Mesenchymal stem cell (in vitro differentiated cells and primary cell): ENCODE results near the gene TMEM225B.

Source experiments
- DNase-seq: peaks from one replicate; pipeline ENCODE4 v3.0.0-alpha.2; 2013
- H2AFZ ChIP-seq: one replicate; pipeline ENCODE4 v1.6.1; 2013; ENCODE audit warnings: low read depth, mild to moderate bottlenecking, control low read depth, inconsistent platforms, low read length, moderate library complexity
- H2AK5ac ChIP-seq: 2 replicates; pipeline ENCODE4 v1.6.1; 2013; ENCODE audit warnings: low read length, moderate library complexity, mild to moderate bottlenecking, inconsistent platforms; ENCODE audit not compliant: severe bottlenecking
- H2BK120ac ChIP-seq: one replicate; pipeline ENCODE4 v1.6.1; 2013; ENCODE audit warnings: low read depth, mild to moderate bottlenecking, inconsistent platforms, low read length, moderate library complexity
- H2BK12ac ChIP-seq, 2 experiments: one replicate each; pipeline ENCODE4 v1.6.1; 2013; ENCODE audit warnings: inconsistent platforms in 2 of 2, low read length in 2 of 2, mild to moderate bottlenecking in 2 of 2, moderate library complexity in 2 of 2, control low read depth in 1 of 2
- H2BK15ac ChIP-seq: one replicate; pipeline ENCODE4 v1.6.1; 2013; ENCODE audit warnings: mild to moderate bottlenecking, low read depth, inconsistent platforms; ENCODE audit not compliant: poor library complexity, severe bottlenecking
- H2BK5ac ChIP-seq: 2 replicates; pipeline ENCODE4 v1.6.1; 2013; ENCODE audit warnings: low read depth, mild to moderate bottlenecking, low read length, control low read depth, inconsistent platforms; ENCODE audit not compliant: poor library complexity, severe bottlenecking
- H3K14ac ChIP-seq, 2 experiments: one replicate each; pipeline ENCODE4 v1.6.1; 2013; ENCODE audit warnings: inconsistent platforms in 2 of 2, low read length in 2 of 2, control low read depth in 1 of 2, mild to moderate bottlenecking in 1 of 2, moderate library complexity in 1 of 2
- H3K18ac ChIP-seq, 2 experiments: one replicate each; pipeline ENCODE4 v1.6.1; 2013; ENCODE audit warnings: inconsistent platforms in 2 of 2, low read length in 2 of 2, control low read depth in 1 of 2, low read depth in 1 of 2, mild to moderate bottlenecking in 1 of 2
- H3K23ac ChIP-seq, 2 experiments: one replicate each; pipeline ENCODE4 v1.6.1; 2013; ENCODE audit warnings: inconsistent platforms in 2 of 2, low read length in 2 of 2, mild to moderate bottlenecking in 2 of 2, moderate library complexity in 2 of 2, control low read depth in 1 of 2
- H3K27ac ChIP-seq: 2 replicates; pipeline ENCODE4 v1.5.1; 2013; ENCODE audit warnings: mild to moderate bottlenecking, moderate library complexity, low read length, control low read depth, inconsistent platforms; ENCODE audit not compliant: poor library complexity, severe bottlenecking
- H3K27me3 ChIP-seq, 2 experiments: 2 replicates each; pipeline versions ENCODE4 v1.6.1 to v1.7.0; 2013; ENCODE audit warnings: low read length in 2 of 2, mild to moderate bottlenecking in 2 of 2, moderate library complexity in 2 of 2, control low read depth in 1 of 2, inconsistent platforms in 1 of 2; ENCODE audit not compliant: control insufficient read depth in 1 of 2, insufficient read depth in 1 of 2
- H3K36me3 ChIP-seq, 2 experiments: 2 replicates each; pipeline versions ENCODE4 v1.6.1 to v1.7.0; 2013; ENCODE audit warnings: low read length in 2 of 2, control low read depth in 1 of 2, inconsistent platforms in 1 of 2, low read depth in 1 of 2, mild to moderate bottlenecking in 1 of 2; ENCODE audit not compliant: insufficient read depth in 2 of 2, control insufficient read depth in 1 of 2
- H3K4ac ChIP-seq, 2 experiments: one replicate each; pipeline ENCODE4 v1.6.1; 2013; ENCODE audit warnings: inconsistent platforms in 2 of 2, low read length in 2 of 2, mild to moderate bottlenecking in 2 of 2, moderate library complexity in 2 of 2, control low read depth in 1 of 2, low read depth in 1 of 2
- H3K4me1 ChIP-seq: 2 replicates; pipeline ENCODE4 v1.6.1; 2013; ENCODE audit warnings: low read depth, low read length, control low read depth; ENCODE audit not compliant: control insufficient read depth, insufficient read depth
- H3K4me2 ChIP-seq: 2 replicates; pipeline ENCODE4 v1.6.1; 2013; ENCODE audit warnings: low read length, mild to moderate bottlenecking, inconsistent platforms; ENCODE audit not compliant: poor library complexity, severe bottlenecking
- H3K4me3 ChIP-seq, 2 experiments: 2 replicates each; pipeline versions ENCODE4 v1.5.1 to v1.7.0; 2013; ENCODE audit warnings: low read length in 2 of 2, mild to moderate bottlenecking in 2 of 2, control low read depth in 1 of 2, low read depth in 1 of 2; ENCODE audit not compliant: insufficient read depth in 1 of 2
- H3K79me1 ChIP-seq: replicated peaks from 2 replicates; pipeline ENCODE4 v1.6.1; 2013; ENCODE audit warnings: mild to moderate bottlenecking, control low read depth, low read length, inconsistent platforms; ENCODE audit not compliant: poor library complexity, severe bottlenecking
- H3K9ac ChIP-seq: 2 replicates; pipeline ENCODE4 v1.7.0; 2013; ENCODE audit warnings: mild to moderate bottlenecking, low read length, moderate library complexity
- H3K9me3 ChIP-seq: 2 replicates; pipeline ENCODE4 v1.7.0; 2013; ENCODE audit warnings: mild to moderate bottlenecking, low read length; ENCODE audit not compliant: control insufficient read depth
- H4K8ac ChIP-seq: one replicate; pipeline ENCODE4 v1.6.1; 2013; ENCODE audit warnings: inconsistent platforms, mild to moderate bottlenecking, low read length, moderate library complexity
- H4K91ac ChIP-seq: one replicate; pipeline ENCODE4 v1.6.1; 2013; ENCODE audit warnings: mild to moderate bottlenecking, low read length, inconsistent platforms
- WGBS: methylation state at CpG from one replicate; pipeline ENCODE4 v1.1.7; 2013; ENCODE audit warnings: mixed read lengths; 5-methylcytosine and 5-hydroxymethylcytosine counted together

The TMEM225B gene

DNA sequence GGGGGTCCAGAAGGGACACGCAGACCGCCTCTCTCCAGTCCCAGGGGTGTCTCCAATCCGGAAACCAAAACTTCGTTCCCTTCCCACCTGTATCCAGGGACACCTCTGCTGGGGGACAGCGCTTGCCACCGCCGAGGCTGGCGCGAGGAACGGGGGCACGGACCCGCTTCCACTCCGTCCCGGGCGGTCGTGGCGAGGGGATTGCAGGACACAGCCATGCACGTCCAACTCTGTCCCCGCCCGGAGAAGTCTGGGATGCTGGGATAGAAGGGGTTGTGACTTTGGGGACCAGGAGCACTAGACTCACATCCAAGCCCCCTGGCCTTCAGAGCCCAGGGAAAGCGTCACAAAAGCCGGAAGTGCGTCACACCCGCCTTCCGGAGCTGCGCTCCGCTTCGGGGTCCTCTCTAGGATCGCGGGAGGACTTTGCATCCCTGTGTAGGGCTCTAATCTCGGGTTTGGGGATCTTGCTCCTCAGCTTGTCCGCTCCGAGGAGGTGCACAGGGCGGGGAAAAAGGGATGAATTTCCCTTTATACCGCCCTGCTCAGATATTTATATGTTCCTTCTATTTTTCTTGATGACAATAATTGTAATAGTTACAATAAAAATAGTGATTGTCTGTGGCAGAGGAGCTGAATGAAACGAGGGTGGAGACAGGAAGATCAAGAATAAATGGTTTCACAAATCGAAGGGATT lies 46.2 kb upstream of the TMEM225B start, which contains the start of gene FAM200A:
Gene FAM200A, minus strand, starts transcription at position 348 of the 697 bp plus-strand sequence. CDS start 3,707 bp downstream, outside the sequence.
- H4K91ac ChIP-seq: peak within 1 kb of the TSS; percentile 48
- H3K18ac ChIP-seq: peak within 1 kb of the TSS; percentile 90 to 99
- H4K8ac ChIP-seq: peak within 1 kb of the TSS; percentile 99
- H2BK15ac ChIP-seq: no peak within 1 kb of the TSS
- H3K36me3 ChIP-seq: peaks cover 0 to 50% of the 10 kb centered on the region in 2 experiments
- no peak within 1 kb of the TSS for H2BK120ac ChIP-seq
- H3K4me1 ChIP-seq: peaks cover 3% of the 10 kb centered on the region
- H3K14ac ChIP-seq: peak within 1 kb of the TSS in 1 of 2 experiments; percentile 100
- H3K4me2 ChIP-seq: peak within 1 kb of the TSS; percentile 62
- no peak within 1 kb of the TSS for H2BK5ac ChIP-seq
- 2% methylated on average over 27 of the region's 37 CpGs for WGBS
- peak within 1 kb of the TSS; percentile 99 for H3K9ac ChIP-seq
- peak within 1 kb of the TSS; percentile 39 for H2AK5ac ChIP-seq
- peak within 1 kb of the TSS in 1 of 2 experiments; percentile 93 for H3K23ac ChIP-seq
- peak; percentile 94 for DNase-seq
- peaks cover 15% of the 10 kb centered on the region for H3K9me3 ChIP-seq
- H3K27ac ChIP-seq: no peak within 1 kb of the TSS
- H2AFZ ChIP-seq: peak within 1 kb of the TSS; percentile 97
- peaks cover 20% of the 10 kb centered on the region for H3K79me1 ChIP-seq
- peak within 1 kb of the TSS in 1 of 2 experiments; percentile 54 for H2BK12ac ChIP-seq
- H3K4ac ChIP-seq: peak within 1 kb of the TSS; percentile 83 to 94
- H3K4me3 ChIP-seq: peak within 1 kb of the TSS; percentile 97 to 99
- no peaks in the 10 kb centered on the region for H3K27me3 ChIP-seq

- Histone ChIP-seq H4K8ac (no peak overlapping the region), H3K79me1 (peaks cover 20% of the 10 kb centered on the region), H2BK5ac (no peak overlapping the region), H2AK5ac (no peak overlapping the region), H3K4me3 (no peak overlapping the region), H2BK12ac (no peak overlapping the region), H3K9ac (no peak overlapping the region), H3K27ac (no peak overlapping the region), H3K4me2 (no peak overlapping the region), H2AFZ (no peak overlapping the region), H2BK15ac (no peak overlapping the region), H2BK120ac (no peak overlapping the region), H3K36me3 (peaks cover 0 to 41% of the 10 kb centered on the region in 2 experiments), H3K4me1 (peaks cover 5% of the 10 kb centered on the region), H4K91ac (no peak overlapping the region), H3K23ac (no peak overlapping the region), H3K4ac (no peak overlapping the region), H3K27me3 (no peaks in the 10 kb centered on the region), H3K18ac (no peak overlapping the region), H3K9me3 (peaks cover 5% of the 10 kb centered on the region), H3K14ac (no peak overlapping the region)
- no peak for DNase-seq
- 96% methylated on average over 3 of the region's 4 CpGs for WGBS
Measured at GRCh38 chr7:99553039-99553438, 45.0 kb upstream of the TMEM225B start.

DNA sequence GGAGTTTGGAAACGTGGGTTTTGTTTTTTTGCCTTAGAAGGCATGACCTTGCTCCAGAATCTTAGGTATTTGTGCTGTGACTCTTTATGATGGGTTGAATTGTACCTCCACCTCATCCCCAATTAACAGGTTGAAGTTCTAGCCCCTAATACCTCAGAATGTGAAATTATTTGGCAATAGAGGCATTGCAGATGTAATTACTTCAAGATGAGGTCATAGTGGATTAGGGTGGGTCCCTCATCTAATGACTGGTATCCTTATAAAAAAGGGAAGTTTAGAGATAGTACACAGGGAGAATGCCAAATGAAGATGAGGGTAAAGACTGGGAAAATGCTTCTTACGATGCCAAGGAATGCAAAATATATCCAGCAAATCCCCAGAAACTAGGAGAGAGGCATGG lies 43.1 kb upstream of the TMEM225B start:
- no peak overlapping the region for H3K4me2 ChIP-seq
- no peak overlapping the region for H2BK5ac ChIP-seq
- no peak overlapping the region for H4K91ac ChIP-seq
- no peak overlapping the region for H2BK120ac ChIP-seq
- no peak for DNase-seq
- H3K4me1 ChIP-seq: peaks cover 5% of the 10 kb centered on the region
- H2BK15ac ChIP-seq: no peak overlapping the region
- H3K36me3 ChIP-seq: peaks cover 0 to 33% of the 10 kb centered on the region in 2 experiments
- no peak overlapping the region for H2BK12ac ChIP-seq
- peaks cover 20% of the 10 kb centered on the region for H3K79me1 ChIP-seq
- H3K4me3 ChIP-seq: no peak overlapping the region
- H3K18ac ChIP-seq: no peak overlapping the region
- H3K4ac ChIP-seq: no peak overlapping the region
- H3K9ac ChIP-seq: no peak overlapping the region
- H3K27me3 ChIP-seq: no peaks in the 10 kb centered on the region
- H2AFZ ChIP-seq: no peak overlapping the region
- H3K9me3 ChIP-seq: no peaks in the 10 kb centered on the region
- H3K23ac ChIP-seq: no peak overlapping the region
- no peak overlapping the region for H3K27ac ChIP-seq
- H3K14ac ChIP-seq: no peak overlapping the region
- H2AK5ac ChIP-seq: no peak overlapping the region
- H4K8ac ChIP-seq: no peak overlapping the region
- 100% methylated on average over 1 of the region's 2 CpGs for WGBS

GRCh38 chr7:99557196-99557607 lies 40.9 kb upstream of the TMEM225B start:
- WGBS: 87% methylated on average over 4 of the region's 4 CpGs
- no peak overlapping the region for H2BK15ac ChIP-seq

More at GRCh38 chr7:99557196-99557607, 40.9 kb upstream of the TMEM225B start:
- H3K4ac ChIP-seq: no peak overlapping the region
- peak overlapping the region; percentile 100 for H3K9ac ChIP-seq
- H2AK5ac ChIP-seq: no peak overlapping the region
- H3K14ac ChIP-seq: no peak overlapping the region
- peak overlapping the region in 1 of 2 experiments; percentile 98 for H3K4me3 ChIP-seq
- no peak overlapping the region for H2BK12ac ChIP-seq
- H3K36me3 ChIP-seq: peaks cover 11 to 55% of the 10 kb centered on the region in 2 experiments
- peaks cover 10% of the 10 kb centered on the region for H3K79me1 ChIP-seq
- peaks cover 10% of the 10 kb centered on the region for H3K4me1 ChIP-seq
- H2BK5ac ChIP-seq: no peak overlapping the region
- H2BK120ac ChIP-seq: no peak overlapping the region
- H3K23ac ChIP-seq: no peak overlapping the region
- DNase-seq: peak; percentile 28
- no peaks in the 10 kb centered on the region for H3K9me3 ChIP-seq
- H3K4me2 ChIP-seq: peak overlapping the region; percentile 51
- no peak overlapping the region for H3K27ac ChIP-seq
- no peak overlapping the region for H4K8ac ChIP-seq
- no peak overlapping the region for H4K91ac ChIP-seq
- no peaks in the 10 kb centered on the region for H3K27me3 ChIP-seq
- H3K18ac ChIP-seq: no peak overlapping the region
- H2AFZ ChIP-seq: no peak overlapping the region
